Progenitor cell of endocrine pancreas (in vitro differentiated cells): ENCODE measurements around the gene RYR3. TPM values are rescaled to one million over a fixed set of nuclear protein-coding genes. Genes with fewer than 3 reads are reported as not detected.

Source experiments
- DNase-seq: peaks from one replicate; pipeline ENCODE4 v3.0.0; 2021; ENCODE audit warnings: low spot score; ENCODE audit not compliant: unreplicated experiment
- H3K27ac Mint-ChIP-seq: 2 replicates; pipeline ENCODE4 v1.8.0; 2021; ENCODE audit warnings: mild to moderate bottlenecking, moderate library complexity, mixed read lengths
- H3K27me3 Mint-ChIP-seq: 2 replicates; pipeline ENCODE4 v1.8.0; 2021; ENCODE audit warnings: mixed read lengths
- H3K36me3 Mint-ChIP-seq: 2 replicates; pipeline ENCODE4 v1.8.0; 2022; ENCODE audit warnings: mixed read lengths; ENCODE audit not compliant: insufficient read depth
- H3K4me1 Mint-ChIP-seq: 2 replicates; pipeline ENCODE4 v1.8.0; 2021; ENCODE audit warnings: low read depth, mixed read lengths
- H3K4me3 Mint-ChIP-seq: 2 replicates; pipeline ENCODE4 v1.8.0; 2021; ENCODE audit warnings: low read depth, mild to moderate bottlenecking, moderate library complexity, mixed read lengths
- H3K9me3 Mint-ChIP-seq: 2 replicates; pipeline ENCODE4 v1.8.0; 2021; ENCODE audit warnings: low read depth, mixed read lengths
- total RNA-seq: library from RNA; stranded (reverse); gene quantifications from 2 replicates; pipeline ENCODE4 v1.2.1, GENCODE V29; 2021
- TF ChIP-seq, protein P1 (sequence below): fragments of 200-600 bp; sonication (generic); IDR thresholded peaks from one replicate; pipeline ENCODE4 v1.5.0; 2021; ENCODE audit warnings: antibody characterized with exemption, mild to moderate bottlenecking; ENCODE audit not compliant: unreplicated experiment

Gene RYR3
- total RNA-seq, 1 donor from 2014 or later: 0.07 TPM

GRCh38 chr15:33369941-33370622 is 59.3 kb downstream of the RYR3 start:
- TF ChIP-seq, protein P1, sequence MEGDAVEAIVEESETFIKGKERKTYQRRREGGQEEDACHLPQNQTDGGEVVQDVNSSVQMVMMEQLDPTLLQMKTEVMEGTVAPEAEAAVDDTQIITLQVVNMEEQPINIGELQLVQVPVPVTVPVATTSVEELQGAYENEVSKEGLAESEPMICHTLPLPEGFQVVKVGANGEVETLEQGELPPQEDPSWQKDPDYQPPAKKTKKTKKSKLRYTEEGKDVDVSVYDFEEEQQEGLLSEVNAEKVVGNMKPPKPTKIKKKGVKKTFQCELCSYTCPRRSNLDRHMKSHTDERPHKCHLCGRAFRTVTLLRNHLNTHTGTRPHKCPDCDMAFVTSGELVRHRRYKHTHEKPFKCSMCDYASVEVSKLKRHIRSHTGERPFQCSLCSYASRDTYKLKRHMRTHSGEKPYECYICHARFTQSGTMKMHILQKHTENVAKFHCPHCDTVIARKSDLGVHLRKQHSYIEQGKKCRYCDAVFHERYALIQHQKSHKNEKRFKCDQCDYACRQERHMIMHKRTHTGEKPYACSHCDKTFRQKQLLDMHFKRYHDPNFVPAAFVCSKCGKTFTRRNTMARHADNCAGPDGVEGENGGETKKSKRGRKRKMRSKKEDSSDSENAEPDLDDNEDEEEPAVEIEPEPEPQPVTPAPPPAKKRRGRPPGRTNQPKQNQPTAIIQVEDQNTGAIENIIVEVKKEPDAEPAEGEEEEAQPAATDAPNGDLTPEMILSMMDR: no peak
- no peak overlapping the region for H3K4me3 Mint-ChIP-seq
- H3K9me3 Mint-ChIP-seq: no peaks in the 10 kb centered on the region
- no peaks in the 10 kb centered on the region for H3K36me3 Mint-ChIP-seq
- H3K27ac Mint-ChIP-seq: no peak overlapping the region
- no peaks in the 10 kb centered on the region for H3K4me1 Mint-ChIP-seq
- DNase-seq: no peak
- peaks cover 3% of the 10 kb centered on the region for H3K27me3 Mint-ChIP-seq

- Mint-ChIP-seq H3K27me3 (no peaks in the 10 kb centered on the region), H3K9me3 (no peaks in the 10 kb centered on the region), H3K4me1 (no peaks in the 10 kb centered on the region), H3K36me3 (no peaks in the 10 kb centered on the region), H3K27ac (no peak overlapping the region), H3K4me3 (no peak overlapping the region)
- TF ChIP-seq, protein P1: no peak
- DNase-seq: no peak
Measured at GRCh38 chr15:33370623-33371020, 59.9 kb downstream of the RYR3 start.

DNA sequence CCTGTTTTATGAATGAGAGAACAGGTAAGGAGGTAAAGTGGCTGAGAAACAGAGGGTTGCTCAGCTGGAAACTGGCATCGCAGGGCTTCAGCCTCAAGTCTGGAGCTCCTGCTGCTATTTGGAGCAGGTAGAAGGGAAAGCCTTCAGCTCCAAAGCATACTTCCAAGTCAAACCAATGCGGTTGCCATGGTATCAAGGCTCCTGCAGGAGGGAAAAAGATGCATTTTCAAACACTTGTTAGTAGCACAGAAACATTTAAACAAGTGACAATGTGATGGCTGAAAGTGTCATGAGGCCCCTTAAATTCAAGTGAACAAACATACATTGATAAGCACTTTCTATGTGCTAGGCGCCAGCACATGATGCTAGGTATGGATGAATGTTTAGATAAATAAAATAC is 60.4 kb downstream of the RYR3 start:
- Mint-ChIP-seq H3K4me1 (no peaks in the 10 kb centered on the region), H3K36me3 (no peaks in the 10 kb centered on the region), H3K9me3 (peaks cover 3% of the 10 kb centered on the region), H3K27ac (no peak overlapping the region), H3K4me3 (no peak overlapping the region), H3K27me3 (no peaks in the 10 kb centered on the region)
- TF ChIP-seq, protein P1: no peak
- no peak for DNase-seq

DNA sequence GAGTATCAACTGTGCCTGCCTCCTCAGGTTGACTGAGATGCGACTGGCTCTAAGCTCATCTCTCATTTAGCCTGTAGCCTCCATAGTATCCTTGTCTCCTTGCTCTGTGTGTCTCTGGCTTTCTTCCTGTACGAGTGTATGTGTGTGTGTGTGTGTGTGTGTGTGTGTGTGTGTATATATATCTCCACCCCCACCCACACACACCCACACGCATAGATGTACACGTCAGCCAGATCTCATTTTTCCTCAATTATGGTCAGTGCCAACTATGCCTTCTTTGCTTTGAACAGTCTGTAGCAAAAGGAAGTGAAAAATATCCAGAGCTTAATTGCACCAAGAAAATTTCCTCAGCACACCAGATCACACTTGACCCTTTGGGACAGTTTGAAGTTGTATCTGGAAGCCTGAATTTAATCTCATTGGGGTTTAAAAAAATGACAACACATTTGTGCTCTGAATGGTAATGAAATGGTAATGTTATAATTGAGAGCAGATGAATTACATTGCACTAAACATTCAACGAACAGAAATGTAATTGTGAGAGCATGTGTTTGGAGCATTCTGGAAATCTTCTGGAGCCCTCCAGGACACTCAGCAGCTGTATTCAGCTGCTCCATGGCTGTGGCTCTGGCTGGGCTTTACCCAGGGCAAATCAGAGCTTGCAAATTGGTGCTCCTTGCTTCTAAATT is 63.6 kb downstream of the RYR3 start:
- Mint-ChIP-seq H3K27ac (no peak overlapping the region), H3K4me1 (no peaks in the 10 kb centered on the region), H3K36me3 (no peaks in the 10 kb centered on the region), H3K4me3 (no peak overlapping the region), H3K27me3 (no peaks in the 10 kb centered on the region), H3K9me3 (peaks cover 4% of the 10 kb centered on the region)
- TF ChIP-seq, protein P1: no peak
- no peak for DNase-seq

GRCh38 chr15:33375236-33375635 is 64.5 kb downstream of the RYR3 start:
- Mint-ChIP-seq H3K36me3 (no peaks in the 10 kb centered on the region), H3K27me3 (no peaks in the 10 kb centered on the region), H3K4me3 (no peak overlapping the region), H3K4me1 (no peaks in the 10 kb centered on the region), H3K9me3 (peaks cover 4% of the 10 kb centered on the region), H3K27ac (no peak overlapping the region)
- DNase-seq: no peak
- TF ChIP-seq, protein P1: no peak
